Upper lobe of right lung (tissue), 1 donor: ENCODE data around the gene MLXIP. TPM values are rescaled to one million over a fixed set of nuclear protein-coding genes. Genes with fewer than 3 reads are reported as not detected.

Experiments
- ATAC-seq: fragments of 200-7000 bp; cut with Tn5 transposase; one replicate; pipeline ENCODE4 v1.9.1; 2020; ENCODE audit warnings: mild to moderate bottlenecking, moderate library complexity
- DNase-seq: peaks from one replicate; pipeline ENCODE4 v3.0.0-alpha.2; 2020
- H3K27ac ChIP-seq: fragments of 200-600 bp; one replicate; pipeline ENCODE4 v1.8.0; 2022
- H3K27me3 ChIP-seq: fragments of 200-600 bp; one replicate; pipeline ENCODE4 v1.8.0; 2022; ENCODE audit warnings: mild to moderate bottlenecking
- H3K36me3 ChIP-seq: fragments of 200-600 bp; one replicate; pipeline ENCODE4 v1.8.0; 2022
- H3K4me1 ChIP-seq: fragments of 200-600 bp; one replicate; pipeline ENCODE4 v1.8.0; 2022
- H3K4me3 ChIP-seq: fragments of 200-600 bp; one replicate; pipeline ENCODE4 v1.8.0; 2022; ENCODE audit warnings: mild to moderate bottlenecking
- H3K9me3 ChIP-seq: fragments of 200-600 bp; one replicate; pipeline ENCODE4 v1.8.0; 2022
- CTCF ChIP-seq: fragments of 200-600 bp; IDR thresholded peaks from one replicate; pipeline ENCODE4 v1.8.0; 2022; ENCODE audit warnings: antibody characterized with exemption
- intact Hi-C: fragments of 100-400 bp; cut with DNase I; formaldehyde crosslinking; loops from one replicate; pipeline ENCODE4 v1.11.0; 2022
- total RNA-seq: library from RNA; stranded (reverse); fragmentation: NEBNext Ultra II Directional; extraction: Animal tissue kit (Norgen Biotek cat#: 25700); gene quantifications from one replicate; pipeline ENCODE4 v1.2.1, GENCODE V29; 2021
- donor health status: DM: no; HTN: yes; CAD: no; lungs with severe emphysema.

Gene MLXIP
- total RNA-seq, 1 donor from 2014 or later: 57.4 TPM

- ATAC-seq: no peak
- intact Hi-C loops: no loop called here
- Histone ChIP-seq H3K9me3 (no peaks in the 10 kb centered on the region), H3K4me1 (peaks cover 30% of the 10 kb centered on the region), H3K27ac (peak overlapping the region; percentile 11), H3K27me3 (no peaks in the 10 kb centered on the region), H3K36me3 (no peaks in the 10 kb centered on the region), H3K4me3 (no peak overlapping the region)
- TF ChIP-seq CTCF: no peak
- no peak for DNase-seq
Measured at GRCh38 chr12:122067966-122068365, 10.6 kb upstream of the MLXIP start.

- Histone ChIP-seq H3K9me3 (no peaks in the 10 kb centered on the region), H3K4me3 (no peak overlapping the region), H3K4me1 (peaks cover 18% of the 10 kb centered on the region), H3K36me3 (no peaks in the 10 kb centered on the region), H3K27ac (no peak overlapping the region), H3K27me3 (no peaks in the 10 kb centered on the region)
- DNase-seq (no peak), ATAC-seq (peak; percentile 61)
- no peak for TF ChIP-seq CTCF
- intact Hi-C loops: no loop called here
Measured at GRCh38 chr12:122072031-122072970, 6.3 kb upstream of the MLXIP start.

- peaks cover 12% of the 10 kb centered on the region for H3K4me1 ChIP-seq
- DNase-seq (no peak), ATAC-seq (no peak)
Measured at GRCh38 chr12:122073815-122074214, 4.7 kb upstream of the MLXIP start.

GRCh38 chr12:122076743-122077495 lies 1.6 kb upstream of the MLXIP start:
- DNase-seq (no peak), ATAC-seq (no peak)
- H3K4me3 ChIP-seq: no peak overlapping the region
- H3K27ac ChIP-seq: no peak overlapping the region
- no peak for TF ChIP-seq CTCF
- H3K36me3 ChIP-seq: no peaks in the 10 kb centered on the region
- no peaks in the 10 kb centered on the region for H3K9me3 ChIP-seq
- intact Hi-C loops: no loop called here
- H3K27me3 ChIP-seq: no peaks in the 10 kb centered on the region
- H3K4me1 ChIP-seq: peaks cover 27% of the 10 kb centered on the region

More at GRCh38 chr12:122073815-122074214, 4.7 kb upstream of the MLXIP start:
- intact Hi-C loops: no loop called here
- TF ChIP-seq CTCF: no peak
- no peak overlapping the region for H3K4me3 ChIP-seq
- no peaks in the 10 kb centered on the region for H3K27me3 ChIP-seq
- no peaks in the 10 kb centered on the region for H3K9me3 ChIP-seq
- H3K36me3 ChIP-seq: no peaks in the 10 kb centered on the region
- H3K27ac ChIP-seq: no peak overlapping the region

GRCh38 chr12:122079033-122079531 lies 526 bp downstream of the MLXIP start:
- H3K27ac ChIP-seq: peak overlapping the region; percentile 87
- no peak for TF ChIP-seq CTCF
- H3K4me1 ChIP-seq: peaks cover 34% of the 10 kb centered on the region
- peaks cover under 1% of the 10 kb centered on the region for H3K36me3 ChIP-seq
- peak overlapping the region; percentile 81 for H3K4me3 ChIP-seq
- peak; percentile 78 for DNase-seq
- intact Hi-C loops: no loop called here
- ATAC-seq: no peak
- no peaks in the 10 kb centered on the region for H3K27me3 ChIP-seq
- no peaks in the 10 kb centered on the region for H3K9me3 ChIP-seq
